GM12878 (cell line): ENCODE measurements around the gene SLFN14. TPM values are rescaled to one million over a fixed set of nuclear protein-coding genes. Genes with fewer than 3 reads are reported as not detected.

Source experiments
- ATAC-seq: fragments of 200-7000 bp; cut with Tn5 transposase; 3 replicates; pipeline ENCODE4 v1.9.1; 2020; ENCODE audit warnings: mild to moderate bottlenecking, moderate library complexity
- BruUV-seq: library from RNA; stranded (reverse); fragments of 400-500 nt; replicated peaks from 2 replicates; lab custom pipeline; 2021; lab: Mats Ljungman, UMichigan
- CTCF ChIA-PET: fragments of 300-600 bp; sonication (Branson Sonifier 250); formaldehyde crosslinking; extraction: SDS; loops from one replicate; lab custom pipeline; 2021; ENCODE audit warnings: inconsistent platforms; lab: Yijun Ruan, JAX
- POLR2A ChIA-PET: fragments of 350-600 bp; formaldehyde crosslinking; extraction: SDS; loops from one replicate; lab custom pipeline; 2021; ENCODE audit warnings: inconsistent platforms; lab: Charles Lee
- RAD21 ChIA-PET: fragments of 300-600 bp; sonication (Branson Sonifier 250); formaldehyde crosslinking; loops from one replicate; lab custom pipeline; 2023; ENCODE audit warnings: antibody characterized with exemption; ENCODE audit not compliant: unreplicated experiment; lab: Charles Lee
- SMC1A ChIA-PET: fragments of 300-600 bp; sonication (Branson Sonifier 250); formaldehyde crosslinking; loops from one replicate; lab custom pipeline; 2023; ENCODE audit not compliant: unreplicated experiment, uncharacterized antibody; lab: Charles Lee
- DNase-seq: peaks from one replicate; pipeline ENCODE4 v3.0.0-alpha.2; 2011; ENCODE audit warnings: low read depth, low spot score
- FAIRE-seq: peaks from 3 replicates; lab custom pipeline; 2011; peaks lifted over from hg19 to GRCh38; lab: Jason Lieb, UNC
- H2AFZ ChIP-seq: 2 replicates; pipeline ENCODE4 v1.6.0; 2011; ENCODE audit warnings: low read depth, low read length, control low read depth; ENCODE audit not compliant: control insufficient read depth
- H3K27ac ChIP-seq: 2 replicates; pipeline ENCODE4 v1.5.1; 2011; ENCODE audit warnings: control low read depth; ENCODE audit not compliant: control insufficient read depth, insufficient read depth
- H3K27me3 ChIP-seq, 2 experiments: replicated peaks in 1 of 2; 2 replicates each; pipeline versions ENCODE4 v1.6.0 to v1.6.1; 2011; ENCODE audit warnings: low read length in 1 of 2; ENCODE audit not compliant: control insufficient read depth in 2 of 2, insufficient read depth in 2 of 2
- H3K36me3 ChIP-seq, 2 experiments: 2 replicates each; pipeline ENCODE4 v1.5.1; 2011; ENCODE audit warnings: low read length in 1 of 2; ENCODE audit not compliant: control insufficient read depth in 2 of 2, insufficient read depth in 2 of 2
- H3K4me1 ChIP-seq: 2 replicates; pipeline ENCODE4 v1.6.1; 2011; ENCODE audit warnings: mild to moderate bottlenecking, low read length, moderate library complexity, mixed read lengths; ENCODE audit not compliant: control insufficient read depth, insufficient read depth
- H3K4me2 ChIP-seq: 2 replicates; pipeline ENCODE4 v1.6.0; 2011; ENCODE audit warnings: control low read depth; ENCODE audit not compliant: control insufficient read depth, insufficient read depth
- H3K4me3 ChIP-seq: fragments of 200-600 bp; sonication (generic); 2 replicates; pipeline ENCODE4 v1.5.1; 2016
- H3K79me2 ChIP-seq: 2 replicates; pipeline ENCODE4 v1.6.0; 2011; ENCODE audit warnings: low read length; ENCODE audit not compliant: control insufficient read depth, insufficient read depth
- H3K9ac ChIP-seq: 2 replicates; pipeline ENCODE4 v1.8.0; 2011; ENCODE audit warnings: low read length, control low read depth, mixed read lengths; ENCODE audit not compliant: control insufficient read depth, insufficient read depth
- H3K9me3 ChIP-seq: replicated peaks from 3 replicates; pipeline ENCODE4 v1.5.1; 2011; ENCODE audit warnings: mild to moderate bottlenecking, low read length; ENCODE audit not compliant: control insufficient read depth, insufficient read depth
- H4K20me1 ChIP-seq: 2 replicates; pipeline ENCODE4 v1.6.0; 2011; ENCODE audit not compliant: control insufficient read depth, insufficient read depth
- JUNB ChIP-seq: IDR thresholded peaks from 2 replicates; pipeline ENCODE4 v1.6.1; 2016; ENCODE audit warnings: antibody characterized with exemption, mild to moderate bottlenecking
- MEF2A ChIP-seq: IDR thresholded peaks from 2 replicates; pipeline ENCODE4 v1.6.1; 2011; ENCODE audit warnings: low read depth, mild to moderate bottlenecking, low read length, moderate library complexity; ENCODE audit not compliant: insufficient read depth
- SKIL ChIP-seq: fragments of 450-650 bp; IDR thresholded peaks from 2 replicates; pipeline ENCODE4 v1.6.1; 2017; ENCODE audit warnings: mild to moderate bottlenecking, low read depth, inconsistent platforms; ENCODE audit not compliant: poor library complexity, severe bottlenecking
- ZBED1 ChIP-seq: IDR thresholded peaks from 2 replicates; pipeline ENCODE4 v1.6.1; 2016; ENCODE audit warnings: borderline replicate concordance
- WGBS: methylation state at CpG from one replicate; pipeline ENCODE4 v1.1.6; 2016; ENCODE audit warnings: low lambda C conversion rate; ENCODE audit not compliant: insufficient replicate concordance, insufficient coverage; ENCODE audit errors: missing lambda C conversion rate; 5-methylcytosine and 5-hydroxymethylcytosine counted together
- in situ Hi-C: fragments of 300-500 bp; cut with MboI; formaldehyde crosslinking; loops from 9 replicates; pipeline ENCODE4 v1.14.3; 2018; ENCODE audit warnings: mixed read lengths
- intact Hi-C: fragments of 100-400 bp; cut with micrococcal nuclease; formaldehyde crosslinking; loops from one replicate; pipeline ENCODE4 v1.14.2; 2022; ENCODE audit not compliant: unreplicated experiment
- polyA plus RNA-seq, 11 experiments: library from polyadenylated mRNA; depleted of rRNA in 4 of 11; unstranded in 6 of 11; stranded (reverse) in 5 of 11; fragments of >200 nt; fragmentation: Nextera tagmentation in 4 of 11; fragmentation: Illumina TruSeq in 1 of 11; extraction: Ambion mirVana in 4 of 11; extraction: Trizol in 1 of 11; gene quantifications; 1 replicate in 1 of 11; 2 replicates in 10 of 11; pipeline versions ENCODE4 v1.2.1 to v1.2.3, GENCODE V29; 2011 to 2016; ENCODE audit warnings: inconsistent platforms in 2 of 11, missing spikeins in 2 of 11, low read depth in 1 of 11
- total RNA-seq, 4 experiments: library from RNA; depleted of rRNA in 3 of 4; stranded (reverse); fragments of >200 nt in 3 of 4; fragmentation: Illumina TruSeq in 1 of 4; extraction: Trizol in 1 of 4; gene quantifications; 2 replicates each; pipeline versions ENCODE4 v1.2.1 to v1.2.3, GENCODE V29; 2013 to 2021

Gene SLFN14
- total and polyA plus RNA-seq, 10 of the 15 experiments (the other 5 are each of a cell fraction or from before 2014, with no cell fraction given) = 0.06 to 0.11 (median 0.06) TPM; not detected in 7

GRCh38 chr17:35545150-35545549, 15.5 kb downstream of the SLFN14 start:
- H3K36me3 ChIP-seq = no peaks in the 10 kb centered on the region
- H3K9me3 ChIP-seq = no peaks in the 10 kb centered on the region
- POLR2A ChIA-PET = interaction anchor here (0.9 kb wide), 1 partner anchor 562 kb away, joined by 3 read pairs; no protein-coding TSS in a partner anchor
- H3K79me2 ChIP-seq = peaks cover 16% of the 10 kb centered on the region
- intact Hi-C loops = no loop called here
- no peak overlapping the region for H3K4me2 ChIP-seq
- SMC1A ChIA-PET = interaction anchor here (1.0 to 1.5 kb wide), 6 partner anchors 8 to 44 kb away, joined by 3 to 6 read pairs (median 4); partner anchors contain the start of gene PEX12
- TF ChIP-seq ZBED1 (no peak), SKIL (no peak), MEF2A (no peak), JUNB (no peak)
- in situ Hi-C loops = no loop called here
- ATAC-seq = no peak
- no peaks in the 10 kb centered on the region for H4K20me1 ChIP-seq
- no peak overlapping the region for H2AFZ ChIP-seq
- H3K4me3 ChIP-seq = no peak overlapping the region
- H3K27me3 ChIP-seq = no peaks in the 10 kb centered on the region
- no peak overlapping the region for H3K9ac ChIP-seq
- CTCF ChIA-PET = interaction anchor here (0.6 to 16.4 kb wide), 7 partner anchors 9 to 264 kb away, joined by 3 to 321 read pairs (median 5); no protein-coding TSS in a partner anchor
- FAIRE-seq = no peak
- WGBS = 100% methylated on average over 1 of the region's 1 CpG
- no peak overlapping the region for H3K27ac ChIP-seq
- RAD21 ChIA-PET = interaction anchor here (0.6 to 1.0 kb wide), 2 partner anchors 10 to 295 kb away, joined by 3 to 5 read pairs; no protein-coding TSS in a partner anchor
- BruUV-seq = no TSS peak
- no peak for DNase-seq
- H3K4me1 ChIP-seq = peaks cover 8% of the 10 kb centered on the region
